Fibroblast of the conjunctiva (primary cell): ENCODE data around the gene UGT1A9.
"Not testable (repeated sequence)": the region's sequence is repeated elsewhere in the genome, so short reads cannot be mapped to it uniquely, and the experiment has no call there.

ENCODE experiments used
- DNase-seq: peaks from one replicate; pipeline ENCODE4 v3.0.0-alpha.2; 2010; ENCODE audit warnings: low read depth

UGT1A9 gene

DNA sequence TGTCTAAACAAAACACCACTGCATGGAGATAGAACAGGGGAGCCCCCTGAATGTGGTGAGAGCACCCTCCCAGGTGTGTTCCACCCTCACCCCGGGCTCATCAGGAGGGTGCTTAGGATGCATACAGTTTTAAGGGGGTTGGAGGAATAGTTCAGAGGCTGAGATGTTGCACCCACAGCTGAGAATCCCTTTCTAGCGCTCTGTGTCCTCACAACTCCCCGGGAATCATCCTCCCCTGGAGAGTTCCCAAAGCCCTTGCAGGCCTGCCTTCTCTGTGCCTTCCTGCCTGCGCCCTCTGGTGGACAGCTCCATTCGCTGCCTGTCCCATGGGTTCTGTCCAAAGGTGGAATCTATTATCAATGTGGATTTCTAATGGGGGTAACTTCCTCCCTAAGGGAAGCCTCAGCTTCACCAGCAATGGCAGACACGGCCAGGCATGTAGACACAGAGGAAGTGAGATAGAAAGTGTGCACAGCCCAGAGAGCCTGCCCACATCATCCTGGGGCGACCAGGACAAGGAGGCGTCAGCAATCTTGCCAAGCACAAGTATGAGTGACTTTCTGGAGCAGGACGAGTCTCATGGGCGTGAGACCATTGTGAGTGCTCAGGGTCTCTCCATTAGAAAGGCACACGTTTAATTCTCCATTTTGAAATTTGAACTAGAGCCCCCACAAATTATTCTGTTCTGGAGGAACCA is 39.8 kb downstream of the UGT1A9 start:
- DNase-seq: peak; percentile 43

DNA sequence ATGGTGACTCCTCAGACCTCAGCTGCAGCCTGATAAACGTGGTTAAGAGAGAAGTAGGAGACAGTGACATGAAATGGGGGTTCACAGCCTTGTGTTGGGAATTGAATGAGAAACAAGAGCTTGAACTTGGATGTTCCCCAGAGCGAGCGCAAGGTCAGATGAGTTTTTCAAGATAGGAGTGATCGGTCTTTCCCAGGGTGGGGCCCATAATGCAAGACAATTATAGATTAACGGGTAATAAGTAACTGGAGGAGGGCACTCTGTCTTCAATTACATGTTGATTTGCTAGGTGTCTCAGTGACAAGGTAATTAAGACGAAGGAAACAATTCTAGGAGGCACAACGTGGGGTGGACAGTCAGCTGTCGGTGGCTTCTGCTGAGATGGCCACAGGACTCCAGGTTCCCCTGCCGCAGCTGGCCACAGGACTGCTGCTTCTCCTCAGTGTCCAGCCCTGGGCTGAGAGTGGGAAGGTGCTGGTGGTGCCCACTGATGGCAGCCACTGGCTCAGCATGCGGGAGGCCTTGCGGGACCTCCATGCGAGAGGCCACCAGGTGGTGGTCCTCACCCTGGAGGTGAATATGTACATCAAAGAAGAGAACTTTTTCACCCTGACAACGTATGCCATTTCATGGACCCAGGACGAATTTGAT is 41.0 kb downstream of the UGT1A9 start, which contains the start of gene UGT1A5:
TSS of gene UGT1A5 (plus strand) at position 297 of the 651 bp plus-strand sequence. CDS start at position 382, 85 bp downstream.
- no peak for DNase-seq

DNA sequence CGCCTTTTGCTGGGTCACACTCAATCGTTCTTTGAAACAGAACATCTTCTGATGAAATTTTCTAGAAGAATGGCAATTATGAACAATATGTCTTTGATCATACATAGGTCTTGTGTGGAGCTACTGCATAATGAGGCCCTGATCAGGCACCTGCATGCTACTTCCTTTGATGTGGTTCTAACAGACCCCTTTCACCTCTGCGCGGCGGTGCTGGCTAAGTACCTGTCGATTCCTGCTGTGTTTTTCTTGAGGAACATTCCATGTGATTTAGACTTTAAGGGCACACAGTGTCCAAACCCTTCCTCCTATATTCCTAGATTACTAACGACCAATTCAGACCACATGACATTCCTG is 41.5 kb downstream of the UGT1A9 start:
- no peak for DNase-seq

DNA sequence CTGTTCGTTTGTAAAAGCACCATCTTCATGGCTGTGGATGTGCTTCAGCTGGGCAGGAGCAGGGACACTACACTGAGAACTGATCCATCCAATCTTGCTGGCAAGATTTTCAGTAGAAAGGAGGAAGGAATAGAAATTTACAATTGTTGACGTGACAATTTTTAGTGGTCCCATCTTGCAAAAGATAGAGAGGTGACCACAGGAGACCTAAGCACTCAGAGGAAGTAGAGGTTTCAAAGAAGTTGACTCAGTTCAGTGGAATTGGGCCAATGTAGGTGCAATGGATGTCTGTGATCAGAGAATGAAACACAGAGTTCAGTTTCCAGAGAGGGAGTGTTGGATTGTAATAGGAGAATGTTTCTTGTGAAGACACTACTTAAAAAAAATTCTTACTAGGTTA is 42.4 kb downstream of the UGT1A9 start:
- no peak for DNase-seq

DNA sequence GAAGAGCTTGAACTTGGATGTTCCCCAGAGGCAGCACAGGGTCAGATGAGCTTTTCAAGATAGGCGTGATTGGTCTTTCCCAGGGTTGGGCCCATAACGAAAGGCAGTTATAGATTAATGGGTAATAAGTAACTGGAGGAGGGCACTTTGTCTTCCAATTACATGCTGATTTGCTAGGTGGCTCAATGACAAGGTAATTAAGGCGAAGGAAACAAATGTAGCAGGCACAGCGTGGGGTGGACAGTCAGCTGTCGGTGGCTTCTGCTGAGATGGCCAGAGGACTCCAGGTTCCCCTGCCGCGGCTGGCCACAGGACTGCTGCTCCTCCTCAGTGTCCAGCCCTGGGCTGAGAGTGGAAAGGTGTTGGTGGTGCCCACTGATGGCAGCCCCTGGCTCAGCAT is 46.9 kb downstream of the UGT1A9 start, which contains the start of gene UGT1A4:
TSS of gene UGT1A4 (plus strand) at position 185 of the 400 bp plus-strand sequence. CDS start at position 270, 85 bp downstream.
- no peak for DNase-seq

DNA sequence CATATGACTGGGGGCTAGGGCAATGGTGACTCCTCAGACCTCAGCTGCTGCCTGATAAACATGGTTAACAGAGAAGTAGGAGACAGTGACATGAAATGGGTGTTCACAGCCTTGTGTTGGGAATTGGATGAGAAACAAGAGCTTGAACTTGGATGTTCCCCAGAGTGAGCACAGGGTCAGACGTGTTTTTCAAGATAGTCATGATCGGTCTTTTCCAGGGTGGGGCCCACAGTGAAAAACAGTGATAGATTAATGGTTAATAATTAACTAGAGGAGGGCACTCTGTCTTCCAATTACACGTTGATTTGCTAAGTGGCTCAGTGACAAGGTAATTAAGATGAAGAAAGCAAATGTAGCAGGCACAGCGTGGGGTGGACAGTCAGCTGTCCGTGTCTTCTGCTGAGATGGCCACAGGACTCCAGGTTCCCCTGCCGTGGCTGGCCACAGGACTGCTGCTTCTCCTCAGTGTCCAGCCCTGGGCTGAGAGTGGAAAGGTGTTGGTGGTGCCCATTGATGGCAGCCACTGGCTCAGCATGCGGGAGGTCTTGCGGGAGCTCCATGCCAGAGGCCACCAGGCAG is 57.1 kb downstream of the UGT1A9 start, which contains the start of gene UGT1A3:
TSS of gene UGT1A3 (plus strand) at position 320 of the 579 bp plus-strand sequence. CDS start at position 405, 85 bp downstream.
- no peak for DNase-seq

DNA sequence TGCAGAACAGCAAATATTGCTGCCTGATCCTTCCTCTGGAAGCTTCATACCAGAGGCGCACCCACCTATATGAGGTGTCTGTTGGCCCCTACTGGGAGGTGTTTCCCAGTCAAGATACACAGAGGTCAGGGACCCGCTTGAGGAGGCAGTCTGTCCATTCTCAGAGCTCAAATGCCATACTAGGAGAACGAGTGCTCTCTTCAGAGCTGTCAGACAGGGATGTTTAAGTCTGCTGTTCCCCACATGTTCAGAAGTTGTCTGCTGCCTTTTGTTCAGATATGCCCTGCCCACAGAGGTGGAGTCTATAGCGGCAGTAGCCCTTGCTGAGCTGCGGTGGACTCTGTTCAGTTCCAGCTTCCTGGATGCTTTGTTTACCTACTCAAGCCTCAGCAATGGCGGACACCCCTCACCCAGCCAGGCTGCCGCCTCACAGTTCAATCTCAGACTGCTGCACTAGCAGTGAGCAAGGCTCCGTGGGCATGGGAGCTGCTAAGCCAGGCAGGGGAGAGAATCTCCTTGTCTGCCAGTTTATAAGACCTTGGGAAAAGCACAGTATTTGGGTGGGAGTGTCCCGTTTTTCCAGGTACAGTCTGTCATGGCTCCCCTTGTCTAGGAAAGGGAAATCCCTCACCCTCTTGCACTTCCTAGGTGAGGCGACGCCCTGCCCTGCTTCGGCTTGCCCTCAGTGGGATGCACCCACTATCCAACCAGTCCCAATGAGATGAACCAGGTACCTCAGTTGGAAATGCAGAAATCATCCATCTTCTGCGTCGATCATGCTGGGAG is 65.4 kb downstream of the UGT1A9 start:
- not testable (repeated sequence) for DNase-seq

DNA sequence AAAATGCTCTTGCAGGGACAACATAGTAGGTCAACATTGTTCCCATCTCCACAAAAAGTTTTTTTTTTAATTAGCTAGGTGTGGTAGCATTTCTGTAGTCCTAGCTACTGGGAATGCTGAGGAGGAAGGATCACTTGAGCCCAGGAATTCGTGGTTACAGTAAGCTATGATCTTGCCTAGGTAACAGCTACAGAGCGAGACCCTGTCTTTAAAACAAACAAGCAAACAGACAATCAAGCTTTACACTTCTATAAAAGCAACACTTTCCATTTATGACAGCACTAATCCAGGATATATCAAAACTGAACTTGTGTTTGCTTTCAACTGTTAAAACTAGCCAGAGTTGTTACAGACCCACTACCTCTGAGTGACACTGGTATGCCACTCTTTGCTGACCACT is 69.2 kb downstream of the UGT1A9 start:
- no peak for DNase-seq

DNA sequence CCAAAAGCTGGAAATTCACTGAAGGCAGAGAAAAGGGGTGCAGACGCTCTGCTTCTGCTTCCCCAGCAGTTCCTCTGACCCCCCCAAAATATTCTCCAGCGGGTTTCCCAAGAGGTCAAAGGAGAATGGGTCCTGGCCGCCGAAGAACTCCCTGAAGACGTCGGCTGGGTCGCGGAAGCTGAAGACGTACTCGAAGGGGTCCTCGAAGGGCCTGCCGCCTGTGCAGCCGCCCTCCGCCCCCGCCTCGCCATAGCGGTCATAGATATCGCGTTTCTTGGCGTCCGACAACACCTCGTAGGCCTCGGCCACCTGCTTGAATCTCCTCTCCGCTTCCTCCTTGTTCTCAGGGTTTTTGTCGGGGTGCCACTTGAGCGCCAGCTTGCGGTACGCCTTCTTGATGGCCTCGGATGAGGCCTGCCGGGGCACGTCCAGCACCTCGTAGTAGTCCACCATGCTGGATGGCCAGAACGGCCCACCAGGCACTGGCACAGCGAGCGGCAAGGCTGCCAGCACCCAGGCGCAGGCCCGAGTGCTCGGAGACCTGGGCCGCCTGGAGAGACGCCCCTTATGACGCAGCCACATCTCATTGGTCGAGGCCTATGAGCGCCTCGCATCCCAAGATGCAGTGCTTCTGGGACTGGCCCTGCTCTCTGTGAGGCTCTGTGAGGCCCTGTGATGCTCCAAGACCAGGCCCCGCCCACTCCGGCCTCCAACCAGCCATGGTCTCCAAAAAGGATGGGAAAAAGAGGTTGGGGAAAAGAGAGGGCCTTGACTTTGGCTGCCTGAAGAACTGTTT is 72.0 kb downstream of the UGT1A9 start:
- DNase-seq: no peak

DNA sequence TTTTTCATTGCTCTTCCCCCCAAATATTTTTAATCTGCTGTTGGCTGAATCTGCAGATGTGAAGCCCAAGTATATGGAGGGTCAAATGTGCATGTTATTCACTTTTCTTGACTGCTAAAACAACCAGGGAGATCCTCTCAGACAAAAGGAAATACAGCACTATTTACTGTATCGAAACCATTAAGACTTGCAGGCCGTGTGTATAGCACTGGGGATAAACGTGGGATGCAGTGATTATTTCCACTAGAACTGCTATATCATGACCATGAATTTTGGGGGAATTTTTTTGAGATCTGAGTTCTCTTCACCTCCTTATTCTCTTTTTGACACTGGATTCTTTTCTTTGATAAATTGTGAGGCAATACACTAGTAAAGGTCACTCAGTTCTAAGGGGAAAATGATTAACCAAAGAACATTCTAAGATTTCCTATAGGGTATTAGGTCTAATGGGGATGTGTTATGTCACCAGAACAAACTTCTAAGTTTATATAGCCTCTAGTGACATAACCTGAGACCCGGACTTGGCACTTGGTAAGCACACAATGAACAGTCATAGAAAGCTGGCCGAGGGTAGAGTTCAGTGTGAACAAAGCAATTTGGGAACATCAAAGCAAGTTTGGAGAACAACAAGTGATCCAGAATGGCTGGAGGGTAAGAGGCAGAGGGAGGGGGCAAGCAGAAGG is 73.5 kb downstream of the UGT1A9 start:
- DNase-seq: no peak

DNA sequence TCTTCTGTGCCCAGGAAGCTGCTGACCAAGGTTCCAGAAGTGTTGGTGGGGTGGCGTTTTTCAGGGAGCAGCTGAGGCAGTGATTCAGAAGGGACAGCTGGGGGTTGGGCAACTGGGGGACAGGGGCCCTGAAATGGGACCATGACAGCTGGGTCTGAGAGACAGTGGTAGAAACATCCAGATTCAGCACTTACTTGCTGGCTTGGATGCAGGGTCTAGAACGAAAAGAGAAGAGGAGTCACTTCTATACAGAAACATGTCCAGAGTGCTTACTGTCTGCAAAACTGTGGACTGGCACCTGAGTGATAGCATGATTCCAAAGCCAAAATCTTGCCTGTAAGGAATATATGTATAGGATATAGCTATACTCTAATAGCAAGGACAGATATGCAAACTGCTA is 74.1 kb downstream of the UGT1A9 start:
- DNase-seq: not testable (repeated sequence)

DNA sequence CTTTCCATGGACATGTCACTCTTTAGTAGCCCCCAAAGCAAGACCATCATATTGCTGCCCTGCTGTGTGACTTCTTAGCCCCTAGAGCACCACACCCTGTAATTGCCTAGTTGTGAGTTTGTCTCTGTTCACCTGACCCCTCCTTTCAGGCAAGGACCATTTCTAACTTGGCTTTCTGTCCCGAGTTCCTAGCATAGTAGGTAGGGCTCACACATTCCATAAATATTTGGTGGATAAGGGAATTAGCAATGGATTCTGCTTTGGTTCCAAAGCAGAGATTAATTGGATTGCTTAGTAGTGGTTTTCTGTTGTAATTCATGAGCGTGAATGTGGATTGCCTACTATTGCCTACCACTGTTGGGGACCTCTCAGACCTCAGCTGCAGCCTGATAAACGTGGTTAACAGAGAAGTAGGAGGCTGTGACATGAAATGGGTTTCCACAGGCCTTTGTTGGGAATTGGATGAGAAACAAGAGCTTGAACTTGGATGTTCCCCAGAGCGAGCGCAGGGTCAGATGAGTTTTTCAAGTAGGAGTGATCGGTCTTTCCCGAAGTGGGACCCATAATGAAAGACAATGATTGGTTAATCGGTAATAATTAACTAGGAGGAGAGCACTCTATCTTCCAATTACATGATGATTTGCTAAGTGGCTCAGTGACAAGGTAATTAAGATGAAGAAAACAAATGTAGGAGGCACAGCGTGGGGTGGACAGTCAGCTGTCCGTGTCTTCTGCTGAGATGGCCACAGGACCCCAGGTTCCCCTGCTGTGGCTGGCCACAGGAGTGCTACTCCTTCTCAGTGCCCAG is 75.0 kb downstream of the UGT1A9 start:
- no peak for DNase-seq

DNA sequence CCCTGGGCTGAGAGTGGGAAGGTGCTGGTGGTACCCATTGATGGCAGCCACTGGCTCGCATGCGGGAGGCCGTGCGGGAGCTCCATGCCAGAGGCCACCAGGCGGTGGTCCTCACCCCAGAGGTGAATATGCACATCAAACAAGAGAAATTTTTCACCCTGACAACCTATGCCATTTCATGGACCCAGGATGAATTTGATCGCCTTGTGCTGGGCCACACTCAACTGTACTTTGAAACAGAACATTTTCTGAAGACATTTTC is 75.5 kb downstream of the UGT1A9 start:
- no peak for DNase-seq

DNA sequence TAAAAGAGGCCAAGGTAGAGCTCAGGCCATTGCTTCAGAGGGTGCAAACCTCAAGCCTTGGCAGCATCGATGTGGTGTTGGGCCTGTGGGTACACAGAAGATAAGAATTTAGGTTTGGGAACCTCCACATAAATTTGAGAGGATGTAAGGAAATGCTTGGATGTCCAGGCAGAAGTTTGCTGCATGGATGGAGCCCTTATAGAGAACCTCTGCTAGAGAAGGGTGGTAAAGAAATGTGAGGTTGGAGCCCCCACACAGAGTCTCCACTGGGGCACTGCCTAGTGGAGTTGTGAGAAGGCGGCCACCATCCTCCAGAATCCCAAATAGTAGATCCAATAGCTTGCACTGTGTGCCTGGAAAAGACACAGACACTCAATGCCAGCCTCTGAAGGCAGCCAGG is 79.0 kb downstream of the UGT1A9 start:
- not testable (repeated sequence) for DNase-seq

DNA sequence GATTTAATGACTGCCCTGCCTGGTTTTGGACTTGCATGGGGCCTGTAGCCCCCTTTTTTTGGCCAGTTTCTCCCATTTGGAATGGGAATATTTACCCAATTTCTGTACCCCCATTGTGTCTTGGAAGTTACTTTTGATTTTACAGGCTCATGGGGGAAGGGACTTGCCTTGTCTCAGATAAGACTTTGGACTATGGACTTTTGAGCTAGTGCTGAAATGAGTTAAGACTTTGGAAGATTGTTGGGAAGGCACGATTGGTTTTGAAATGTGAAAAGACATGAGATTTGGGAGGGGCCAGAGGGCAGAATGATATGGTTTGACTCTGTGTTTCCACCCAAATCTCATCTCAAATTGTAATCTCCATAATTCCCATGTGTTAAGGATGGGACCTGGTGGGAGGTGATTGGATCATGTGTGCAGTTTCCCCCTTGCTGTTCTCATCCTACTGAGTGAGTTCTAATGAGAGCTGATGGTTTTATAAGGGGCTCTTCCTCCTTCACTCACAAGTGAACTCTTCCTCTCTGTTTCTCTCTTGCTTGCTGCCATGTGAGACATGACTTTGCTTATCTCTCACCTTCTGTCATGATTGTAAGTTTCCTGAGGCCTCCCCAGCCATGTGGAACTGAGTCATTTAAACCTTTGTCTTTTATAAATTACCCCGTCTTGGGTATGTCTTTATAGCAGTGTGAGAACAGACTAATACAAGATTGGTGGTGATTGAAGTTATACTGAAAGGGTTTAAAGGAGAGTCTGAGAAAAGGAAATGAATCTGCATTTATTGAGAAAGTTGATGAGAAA is 79.7 kb downstream of the UGT1A9 start:
- not testable (repeated sequence) for DNase-seq

DNA sequence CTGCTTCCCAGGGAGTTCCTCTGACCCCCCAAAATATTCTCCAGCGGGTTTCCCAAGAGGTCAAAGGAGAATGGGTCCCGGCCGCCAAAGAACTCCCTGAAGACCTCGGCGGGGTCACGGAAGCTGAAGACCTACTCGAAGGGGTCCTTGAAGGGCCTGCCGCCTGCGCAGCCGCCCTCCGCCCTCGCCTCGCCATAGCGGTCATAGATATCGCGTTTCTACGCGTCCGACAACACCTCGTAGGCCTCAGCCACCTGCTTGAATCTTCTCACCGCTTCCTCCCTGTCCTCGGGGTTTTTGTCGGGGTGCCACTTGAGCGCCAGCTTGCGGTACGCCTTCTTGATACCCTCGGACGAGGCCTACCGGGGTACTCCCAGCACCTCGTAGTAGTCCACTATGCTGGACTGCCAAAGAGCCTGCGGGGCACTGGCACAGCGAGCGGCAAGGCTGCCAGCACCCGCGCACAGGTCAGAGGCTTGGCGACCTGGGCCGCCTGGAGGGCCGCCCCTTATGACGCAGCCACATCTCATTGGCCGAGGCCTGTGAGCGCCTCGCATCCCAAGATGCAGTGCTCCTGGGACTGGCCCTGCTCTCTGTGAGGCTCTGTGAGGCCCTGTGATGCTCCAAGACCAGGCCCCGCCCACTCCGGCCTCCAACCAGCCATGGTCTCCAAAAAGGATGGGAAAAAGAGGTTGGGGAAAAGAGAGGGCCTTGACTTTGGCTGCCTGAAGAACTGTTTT is 83.3 kb downstream of the UGT1A9 start:
- no peak for DNase-seq

DNA sequence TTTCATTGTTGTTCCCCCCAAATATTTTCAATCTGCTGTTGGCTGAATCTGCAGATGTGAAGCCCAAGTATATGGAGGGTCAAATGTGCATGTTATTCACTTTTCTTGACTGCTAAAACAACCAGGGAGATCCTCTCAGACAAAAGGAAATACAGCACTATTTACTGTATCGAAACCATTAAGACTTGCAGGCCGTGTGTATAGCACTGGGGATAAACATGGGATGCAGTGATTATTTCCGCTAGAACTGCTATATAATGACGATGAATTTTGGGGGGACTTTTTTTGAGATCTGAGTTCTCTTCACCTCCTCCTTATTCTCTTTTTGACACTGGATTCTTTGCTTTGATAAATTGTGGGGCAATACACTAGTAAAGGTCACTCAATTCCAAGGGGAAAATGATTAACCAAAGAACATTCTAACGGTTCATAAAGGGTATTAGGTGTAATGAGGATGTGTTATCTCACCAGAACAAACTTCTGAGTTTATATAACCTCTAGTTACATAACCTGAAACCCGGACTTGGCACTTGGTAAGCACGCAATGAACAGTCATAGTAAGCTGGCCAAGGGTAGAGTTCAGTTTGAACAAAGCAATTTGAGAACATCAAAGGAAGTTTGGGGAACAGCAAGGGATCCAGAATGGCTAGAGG is 84.9 kb downstream of the UGT1A9 start:
- DNase-seq: no peak

DNA sequence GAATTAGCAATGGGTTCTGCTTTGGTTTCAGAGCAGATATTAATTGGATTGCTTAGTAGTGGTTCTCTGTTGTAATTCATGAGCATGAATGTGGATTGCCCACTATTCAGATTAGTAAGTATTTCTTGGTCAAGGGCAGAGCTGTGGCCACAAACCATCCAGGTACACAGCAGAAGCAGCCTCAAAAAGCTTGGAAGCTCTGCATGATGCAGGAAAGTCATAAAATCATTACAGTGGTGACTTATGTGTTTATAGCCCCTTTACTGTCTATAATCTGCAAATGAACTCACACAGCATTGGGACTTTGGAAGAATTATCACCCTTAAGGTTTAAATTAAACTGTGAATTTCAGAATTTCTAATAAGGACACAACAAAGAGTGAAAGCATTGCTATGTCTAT is 86.4 kb downstream of the UGT1A9 start:
- DNase-seq: no peak
